GM12878 (cell line): Measurements from ENCODE around the gene PRUNE1. TPM values are rescaled to one million over a fixed set of nuclear protein-coding genes. Genes with fewer than 3 reads are reported as not detected.

Experiments
- ATAC-seq: fragments of 200-7000 bp; cut with Tn5 transposase; 3 replicates; pipeline ENCODE4 v1.9.1; 2020; ENCODE audit warnings: mild to moderate bottlenecking, moderate library complexity
- BruUV-seq: library from RNA; stranded (reverse); fragments of 400-500 nt; replicated peaks from 2 replicates; lab custom pipeline; 2021; lab: Mats Ljungman, UMichigan
- CTCF ChIA-PET: fragments of 300-600 bp; sonication (Branson Sonifier 250); formaldehyde crosslinking; extraction: SDS; loops from one replicate; lab custom pipeline; 2021; ENCODE audit warnings: inconsistent platforms; lab: Yijun Ruan, JAX
- POLR2A ChIA-PET: fragments of 350-600 bp; formaldehyde crosslinking; extraction: SDS; loops from one replicate; lab custom pipeline; 2021; ENCODE audit warnings: inconsistent platforms; lab: Charles Lee
- RAD21 ChIA-PET: fragments of 300-600 bp; sonication (Branson Sonifier 250); formaldehyde crosslinking; loops from one replicate; lab custom pipeline; 2023; ENCODE audit warnings: antibody characterized with exemption; ENCODE audit not compliant: unreplicated experiment; lab: Charles Lee
- SMC1A ChIA-PET: fragments of 300-600 bp; sonication (Branson Sonifier 250); formaldehyde crosslinking; loops from one replicate; lab custom pipeline; 2023; ENCODE audit not compliant: unreplicated experiment, uncharacterized antibody; lab: Charles Lee
- DNase-seq: peaks from one replicate; pipeline ENCODE4 v3.0.0-alpha.2; 2011; ENCODE audit warnings: low read depth, low spot score
- FAIRE-seq: peaks from 3 replicates; lab custom pipeline; 2011; peaks lifted over from hg19 to GRCh38; lab: Jason Lieb, UNC
- H2AFZ ChIP-seq: 2 replicates; pipeline ENCODE4 v1.6.0; 2011; ENCODE audit warnings: low read depth, low read length, control low read depth; ENCODE audit not compliant: control insufficient read depth
- H3K27ac ChIP-seq: 2 replicates; pipeline ENCODE4 v1.5.1; 2011; ENCODE audit warnings: control low read depth; ENCODE audit not compliant: control insufficient read depth, insufficient read depth
- H3K27me3 ChIP-seq, 2 experiments: replicated peaks in 1 of 2; 2 replicates each; pipeline versions ENCODE4 v1.6.0 to v1.6.1; 2011; ENCODE audit warnings: low read length in 1 of 2; ENCODE audit not compliant: control insufficient read depth in 2 of 2, insufficient read depth in 2 of 2
- H3K36me3 ChIP-seq, 2 experiments: 2 replicates each; pipeline ENCODE4 v1.5.1; 2011; ENCODE audit warnings: low read length in 1 of 2; ENCODE audit not compliant: control insufficient read depth in 2 of 2, insufficient read depth in 2 of 2
- H3K4me1 ChIP-seq: 2 replicates; pipeline ENCODE4 v1.6.1; 2011; ENCODE audit warnings: mild to moderate bottlenecking, low read length, moderate library complexity, mixed read lengths; ENCODE audit not compliant: control insufficient read depth, insufficient read depth
- H3K4me2 ChIP-seq: 2 replicates; pipeline ENCODE4 v1.6.0; 2011; ENCODE audit warnings: control low read depth; ENCODE audit not compliant: control insufficient read depth, insufficient read depth
- H3K4me3 ChIP-seq: fragments of 200-600 bp; sonication (generic); 2 replicates; pipeline ENCODE4 v1.5.1; 2016
- H3K79me2 ChIP-seq: 2 replicates; pipeline ENCODE4 v1.6.0; 2011; ENCODE audit warnings: low read length; ENCODE audit not compliant: control insufficient read depth, insufficient read depth
- H3K9ac ChIP-seq: 2 replicates; pipeline ENCODE4 v1.8.0; 2011; ENCODE audit warnings: low read length, control low read depth, mixed read lengths; ENCODE audit not compliant: control insufficient read depth, insufficient read depth
- H3K9me3 ChIP-seq: replicated peaks from 3 replicates; pipeline ENCODE4 v1.5.1; 2011; ENCODE audit warnings: mild to moderate bottlenecking, low read length; ENCODE audit not compliant: control insufficient read depth, insufficient read depth
- H4K20me1 ChIP-seq: 2 replicates; pipeline ENCODE4 v1.6.0; 2011; ENCODE audit not compliant: control insufficient read depth, insufficient read depth
- ATF2 ChIP-seq: IDR thresholded peaks from 2 replicates; pipeline ENCODE4 v1.6.1; 2012; ENCODE audit warnings: low read length, inconsistent platforms
- ATF7 ChIP-seq: fragments of 450-650 bp; IDR thresholded peaks from 2 replicates; pipeline ENCODE4 v1.6.1; 2016; ENCODE audit warnings: low read depth, mild to moderate bottlenecking
- CEBPB ChIP-seq, 2 experiments: fragments of 150-350 bp in 1 of 2; IDR thresholded peaks; 2 replicates each; pipeline ENCODE4 v1.6.1; 2012 to 2014; ENCODE audit warnings: low read depth in 2 of 2, low read length in 2 of 2, borderline replicate concordance in 1 of 2, inconsistent platforms in 1 of 2
- CREM ChIP-seq: IDR thresholded peaks from 2 replicates; pipeline ENCODE4 v1.6.1; 2014; ENCODE audit warnings: antibody characterized with exemption, low read depth
- EGR1 ChIP-seq, 2 experiments: IDR thresholded peaks; 1 replicate in 1 of 2; 2 replicates in 1 of 2; pipeline ENCODE4 v1.6.1; 2011 to 2012; ENCODE audit warnings: low read depth in 2 of 2, low read length in 2 of 2, borderline replicate concordance in 1 of 2, mild to moderate bottlenecking in 1 of 2, moderate library complexity in 1 of 2
- ELK1 ChIP-seq: IDR thresholded peaks from 2 replicates; pipeline ENCODE4 v1.6.1; 2012; ENCODE audit warnings: low read depth, low read length, improper control_type of control experiment
- ESRRA ChIP-seq: IDR thresholded peaks from 2 replicates; pipeline ENCODE4 v1.6.1; 2012; ENCODE audit warnings: mild to moderate bottlenecking, low read length, improper control_type of control experiment
- EZH2 ChIP-seq: IDR thresholded peaks from 2 replicates; pipeline ENCODE4 v1.6.1; 2012; ENCODE audit warnings: low read depth, mild to moderate bottlenecking, control low read depth, inconsistent platforms, low read length, borderline replicate concordance; ENCODE audit not compliant: control insufficient read depth
- FOS ChIP-seq: IDR thresholded peaks from 3 replicates; pipeline ENCODE4 v1.6.1; 2011; ENCODE audit warnings: borderline replicate concordance; ENCODE audit not compliant: insufficient read length; ENCODE audit errors: extremely low read depth
- IKZF2 ChIP-seq, 2 experiments: fragments of 450-650 bp; IDR thresholded peaks; 2 replicates each; pipeline ENCODE4 v1.6.1; 2017; ENCODE audit warnings: mild to moderate bottlenecking in 2 of 2, moderate library complexity in 2 of 2
- IRF4 ChIP-seq: IDR thresholded peaks from 2 replicates; pipeline ENCODE4 v1.6.1; 2011; ENCODE audit warnings: low read depth, low read length
- IRF5 ChIP-seq: fragments of 450-650 bp; IDR thresholded peaks from 2 replicates; pipeline ENCODE4 v1.6.1; 2017; ENCODE audit warnings: borderline replicate concordance
- PBX3 ChIP-seq: IDR thresholded peaks from 2 replicates; pipeline ENCODE4 v1.6.1; 2011; ENCODE audit warnings: mild to moderate bottlenecking, low read depth, low read length, moderate library complexity; ENCODE audit not compliant: insufficient replicate concordance
- PML ChIP-seq: IDR thresholded peaks from 2 replicates; pipeline ENCODE4 v1.6.1; 2012; ENCODE audit warnings: low read length, inconsistent platforms
- RUNX3 ChIP-seq: IDR thresholded peaks from 2 replicates; pipeline ENCODE4 v1.6.1; 2012; ENCODE audit warnings: low read length, inconsistent platforms
- WGBS: methylation state at CpG from one replicate; pipeline ENCODE4 v1.1.6; 2016; ENCODE audit warnings: low lambda C conversion rate; ENCODE audit not compliant: insufficient replicate concordance, insufficient coverage; ENCODE audit errors: missing lambda C conversion rate; 5-methylcytosine and 5-hydroxymethylcytosine counted together
- in situ Hi-C: fragments of 300-500 bp; cut with MboI; formaldehyde crosslinking; loops from 9 replicates; pipeline ENCODE4 v1.14.3; 2018; ENCODE audit warnings: mixed read lengths
- intact Hi-C: fragments of 100-400 bp; cut with micrococcal nuclease; formaldehyde crosslinking; loops from one replicate; pipeline ENCODE4 v1.14.2; 2022; ENCODE audit not compliant: unreplicated experiment
- polyA plus RNA-seq, 11 experiments: library from polyadenylated mRNA; depleted of rRNA in 4 of 11; unstranded in 6 of 11; stranded (reverse) in 5 of 11; fragments of >200 nt; fragmentation: Nextera tagmentation in 4 of 11; fragmentation: Illumina TruSeq in 1 of 11; extraction: Ambion mirVana in 4 of 11; extraction: Trizol in 1 of 11; gene quantifications; 1 replicate in 1 of 11; 2 replicates in 10 of 11; pipeline versions ENCODE4 v1.2.1 to v1.2.3, GENCODE V29; 2011 to 2016; ENCODE audit warnings: inconsistent platforms in 2 of 11, missing spikeins in 2 of 11, low read depth in 1 of 11
- total RNA-seq, 4 experiments: library from RNA; depleted of rRNA in 3 of 4; stranded (reverse); fragments of >200 nt in 3 of 4; fragmentation: Illumina TruSeq in 1 of 4; extraction: Trizol in 1 of 4; gene quantifications; 2 replicates each; pipeline versions ENCODE4 v1.2.1 to v1.2.3, GENCODE V29; 2013 to 2021

The PRUNE1 gene
- total and polyA plus RNA-seq, 10 of the 15 experiments (the other 5 are each of a cell fraction or from before 2014, with no cell fraction given), result 4.7 to 24.5 (median 12.4) TPM

GRCh38 chr1:151062741-151063371, 54.6 kb downstream of the PRUNE1 start:
- intact Hi-C loops (no loop called here), in situ Hi-C loops (no loop called here)
- H2AFZ ChIP-seq, result no peak overlapping the region
- H3K27ac ChIP-seq, result no peak overlapping the region
- no peaks in the 10 kb centered on the region for H3K27me3 ChIP-seq
- H3K79me2 ChIP-seq, result peaks cover 26% of the 10 kb centered on the region
- H4K20me1 ChIP-seq, result no peaks in the 10 kb centered on the region
- POLR2A ChIA-PET, result interaction anchor here (0.5 to 5.1 kb wide), 2 partner anchors 8 to 283 kb away, joined by 3 to 38 read pairs; partner anchors contain the start of gene GABPB2
- H3K9me3 ChIP-seq, result no peaks in the 10 kb centered on the region
- no peak overlapping the region for H3K4me2 ChIP-seq
- SMC1A ChIA-PET, result interaction anchor here (1.9 to 3.1 kb wide), 2 partner anchors 8 to 94 kb away, joined by 6 to 22 read pairs; partner anchors contain the start of genes GABPB2 and TNFAIP8L2
- no peak overlapping the region for H3K4me3 ChIP-seq
- H3K4me1 ChIP-seq, result peaks cover 4% of the 10 kb centered on the region; the same call in 1 of the 2 replicates
- 86% methylated on average over 3 of the region's 3 CpGs for WGBS
- ATAC-seq, result no peak
- no TSS peak for BruUV-seq
- no peak for DNase-seq
- RAD21 ChIA-PET, result interaction anchor here (0.5 to 1.8 kb wide), 4 partner anchors 8 to 94 kb away, joined by 3 to 7 read pairs (median 4); partner anchors contain the start of genes GABPB2 and TNFAIP8L2
- H3K36me3 ChIP-seq, result no peaks in the 10 kb centered on the region
- CTCF ChIA-PET, result interaction anchor here (0.7 to 7.4 kb wide), 4 partner anchors 8 to 577 kb away, joined by 4 to 76 read pairs (median 16); partner anchors contain the start of genes C1orf56 and GABPB2
- FAIRE-seq, result no peak
- H3K9ac ChIP-seq, result no peak overlapping the region
- TF ChIP-seq RUNX3 (no peak), ESRRA (no peak), CREM (no peak), IRF5 (no peak), FOS (no peak), IRF4 (no peak), CEBPB (IDR thresholded peaks at IDR 0.05; ENCODE audit: borderline replicate concordance in 1 of 2, low read depth in 2 of 2, low read length in 2 of 2) (no peak), ELK1 (no peak), ATF7 (no peak), ATF2 (no peak), IKZF2 (IDR thresholded peaks at IDR 0.05) (no peak), EZH2 (no peak), PBX3 (no peak), PML (no peak), EGR1 (IDR thresholded peaks at IDR 0.05; ENCODE audit: borderline replicate concordance in 1 of 2, low read depth in 2 of 2, low read length in 2 of 2) (no peak)
